Parathyroid adenoma (tissue), 2 donors: Measurements from ENCODE around the gene ART1.

Experiments
- H2AFZ ChIP-seq: fragments of 300-600 bp; sonication (generic); one replicate; pipeline ENCODE4 v1.7.0; 2017; ENCODE audit warnings: antibody characterized with exemption, mild to moderate bottlenecking
- H3K27ac ChIP-seq: fragments of 300-600 bp; sonication (generic); one replicate; pipeline ENCODE4 v1.7.0; 2017
- H3K27me3 ChIP-seq: fragments of 300-600 bp; sonication (generic); one replicate; pipeline ENCODE4 v1.7.0; 2017; ENCODE audit warnings: low read length; ENCODE audit not compliant: control insufficient read depth, insufficient read depth
- H3K36me3 ChIP-seq: fragments of 300-600 bp; sonication (generic); one replicate; pipeline ENCODE4 v1.7.0; 2017; ENCODE audit warnings: low read length; ENCODE audit not compliant: control insufficient read depth, insufficient read depth
- H3K4me1 ChIP-seq: fragments of 300-600 bp; sonication (generic); one replicate; pipeline ENCODE4 v1.7.0; 2017; ENCODE audit warnings: control low read depth
- H3K4me2 ChIP-seq: fragments of 300-600 bp; sonication (generic); one replicate; pipeline ENCODE4 v1.7.0; 2017; ENCODE audit warnings: low read length
- H3K4me3 ChIP-seq: fragments of 300-600 bp; sonication (generic); one replicate; pipeline ENCODE4 v1.7.0; 2017; ENCODE audit warnings: low read depth, low read length
- H3K79me2 ChIP-seq: fragments of 300-600 bp; sonication (generic); one replicate; pipeline ENCODE4 v1.7.0; 2017; ENCODE audit warnings: control low read depth
- H3K9ac ChIP-seq: fragments of 300-600 bp; sonication (generic); one replicate; pipeline ENCODE4 v1.7.0; 2017; ENCODE audit warnings: mild to moderate bottlenecking
- H3K9me3 ChIP-seq: fragments of 300-600 bp; sonication (generic); one replicate; pipeline ENCODE4 v1.7.0; 2017; ENCODE audit warnings: low read length; ENCODE audit not compliant: control insufficient read depth
- TF ChIP-seq, protein P1 (sequence below): fragments of 300-600 bp; sonication (generic); IDR thresholded peaks from one replicate; pipeline ENCODE4 v1.7.0; 2017; ENCODE audit warnings: antibody characterized with exemption, mild to moderate bottlenecking
- donor health status: primary hyperparathyroidism.

Gene ART1

DNA sequence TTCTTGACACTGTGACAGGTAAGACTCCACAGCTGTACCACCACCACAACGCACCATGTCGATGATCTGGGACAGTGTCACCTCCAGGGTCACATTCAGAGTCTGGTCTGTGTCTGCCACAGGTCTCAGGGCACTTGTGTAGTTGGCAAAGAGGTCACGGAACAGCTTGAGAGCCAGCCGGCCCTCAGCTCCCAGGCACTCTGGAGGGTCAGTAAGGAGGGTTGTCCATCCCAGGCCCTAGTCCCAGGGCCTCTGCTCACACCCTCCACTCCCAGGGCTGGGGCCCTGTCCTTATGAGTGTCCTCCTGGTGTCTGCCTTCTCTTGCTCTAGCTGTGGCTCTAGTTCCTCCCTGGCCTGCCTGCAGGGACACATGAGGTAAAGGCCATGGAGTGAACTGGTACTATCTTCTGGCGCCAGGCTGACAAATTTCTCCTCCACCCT lies 24.8 kb downstream of the ART1 start:
- Histone ChIP-seq H3K36me3 (no peaks in the 10 kb centered on the region), H3K9me3 (no peaks in the 10 kb centered on the region), H3K79me2 (no peaks in the 10 kb centered on the region), H3K9ac (no peak overlapping the region), H3K27me3 (no peaks in the 10 kb centered on the region), H3K27ac (no peak overlapping the region), H3K4me1 (no peaks in the 10 kb centered on the region), H3K4me3 (no peak overlapping the region), H3K4me2 (no peak overlapping the region), H2AFZ (no peak overlapping the region)
- TF ChIP-seq, protein P1, sequence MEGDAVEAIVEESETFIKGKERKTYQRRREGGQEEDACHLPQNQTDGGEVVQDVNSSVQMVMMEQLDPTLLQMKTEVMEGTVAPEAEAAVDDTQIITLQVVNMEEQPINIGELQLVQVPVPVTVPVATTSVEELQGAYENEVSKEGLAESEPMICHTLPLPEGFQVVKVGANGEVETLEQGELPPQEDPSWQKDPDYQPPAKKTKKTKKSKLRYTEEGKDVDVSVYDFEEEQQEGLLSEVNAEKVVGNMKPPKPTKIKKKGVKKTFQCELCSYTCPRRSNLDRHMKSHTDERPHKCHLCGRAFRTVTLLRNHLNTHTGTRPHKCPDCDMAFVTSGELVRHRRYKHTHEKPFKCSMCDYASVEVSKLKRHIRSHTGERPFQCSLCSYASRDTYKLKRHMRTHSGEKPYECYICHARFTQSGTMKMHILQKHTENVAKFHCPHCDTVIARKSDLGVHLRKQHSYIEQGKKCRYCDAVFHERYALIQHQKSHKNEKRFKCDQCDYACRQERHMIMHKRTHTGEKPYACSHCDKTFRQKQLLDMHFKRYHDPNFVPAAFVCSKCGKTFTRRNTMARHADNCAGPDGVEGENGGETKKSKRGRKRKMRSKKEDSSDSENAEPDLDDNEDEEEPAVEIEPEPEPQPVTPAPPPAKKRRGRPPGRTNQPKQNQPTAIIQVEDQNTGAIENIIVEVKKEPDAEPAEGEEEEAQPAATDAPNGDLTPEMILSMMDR, result no peak

DNA sequence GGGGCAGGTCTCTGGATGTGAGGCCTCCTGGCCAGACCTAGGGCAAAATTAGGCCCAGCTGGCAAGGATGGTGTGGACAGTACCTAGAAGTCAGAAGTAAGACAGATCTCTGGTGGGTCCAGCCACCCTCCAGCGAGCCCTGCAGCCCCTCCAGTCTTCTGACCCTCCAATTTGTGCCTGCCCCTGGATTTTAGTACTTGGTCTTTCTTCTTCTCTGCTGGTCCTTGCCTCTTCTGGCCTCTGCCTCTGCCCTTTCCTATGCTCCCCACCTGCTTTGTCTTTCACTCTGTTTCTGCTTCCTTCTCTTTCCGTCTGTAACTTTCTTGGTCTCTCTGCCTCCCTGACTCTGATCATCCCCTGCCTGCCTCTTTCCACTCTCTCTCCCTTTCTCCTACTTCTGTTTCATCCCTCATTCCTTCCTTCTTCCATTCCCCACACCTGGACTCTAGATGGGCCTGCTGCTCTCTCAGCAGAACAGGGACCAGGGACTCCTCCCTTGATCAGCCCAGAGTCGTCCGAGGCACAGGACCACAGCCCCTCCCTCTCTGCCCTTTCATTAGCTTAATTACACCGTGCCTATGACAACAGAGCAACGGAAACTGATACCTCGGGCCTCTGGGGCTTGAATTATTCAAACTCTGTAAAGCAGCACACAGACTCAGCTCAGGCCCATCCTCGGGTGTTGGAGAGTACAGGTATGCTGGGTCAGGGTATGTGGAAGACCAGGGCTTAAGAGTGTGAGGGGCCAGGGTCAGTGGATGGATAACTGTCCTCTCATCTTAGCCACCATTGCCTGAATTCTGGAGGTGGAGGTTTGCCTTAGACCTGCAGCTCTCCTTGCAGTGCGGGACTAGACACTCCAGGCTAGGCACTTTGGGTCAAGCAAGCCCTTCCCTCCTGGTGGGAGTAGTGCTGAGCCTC lies 26.7 kb downstream of the ART1 start, which contains the start of gene CHRNA10:
Gene CHRNA10, minus strand, starts transcription at position 51 of the 921 bp plus-strand sequence. CDS start 72 bp downstream, outside the sequence.
- Histone ChIP-seq H3K4me2 (no peak within 1 kb of the TSS), H3K9ac (no peak within 1 kb of the TSS), H3K27me3 (no peaks in the 10 kb centered on the region), H3K4me3 (no peak within 1 kb of the TSS), H3K4me1 (no peaks in the 10 kb centered on the region), H3K79me2 (no peaks in the 10 kb centered on the region), H3K9me3 (no peaks in the 10 kb centered on the region), H2AFZ (no peak within 1 kb of the TSS), H3K36me3 (no peaks in the 10 kb centered on the region), H3K27ac (no peak within 1 kb of the TSS)
- TF ChIP-seq, protein P1, result no peak

DNA sequence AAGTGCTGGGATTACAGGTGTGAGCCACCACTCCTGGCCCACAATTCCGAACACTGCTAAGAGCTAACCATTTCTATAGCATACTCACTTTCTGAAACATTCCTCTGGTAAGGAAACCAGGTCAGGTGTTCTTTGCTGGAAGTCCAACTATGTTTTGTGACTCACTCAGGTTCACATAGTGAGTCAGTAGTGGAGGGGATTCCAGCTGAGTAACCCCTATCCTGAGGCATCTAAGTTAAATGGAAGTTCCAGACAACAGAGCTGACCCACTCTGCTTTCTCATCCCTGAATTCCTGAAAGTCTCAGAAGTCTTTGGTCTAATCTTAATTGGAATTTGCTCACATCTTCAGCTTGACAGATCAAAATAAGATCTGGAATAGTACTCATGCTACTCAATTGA lies 29.3 kb downstream of the ART1 start:
- no peak overlapping the region for H3K9ac ChIP-seq
- H2AFZ ChIP-seq, result no peak overlapping the region
- no peak overlapping the region for H3K4me3 ChIP-seq
- TF ChIP-seq, protein P1, result no peak
- no peak overlapping the region for H3K27ac ChIP-seq
- no peaks in the 10 kb centered on the region for H3K36me3 ChIP-seq
- no peaks in the 10 kb centered on the region for H3K79me2 ChIP-seq
- no peaks in the 10 kb centered on the region for H3K9me3 ChIP-seq
- H3K4me2 ChIP-seq, result no peak overlapping the region
- no peaks in the 10 kb centered on the region for H3K27me3 ChIP-seq
- H3K4me1 ChIP-seq, result no peaks in the 10 kb centered on the region

DNA sequence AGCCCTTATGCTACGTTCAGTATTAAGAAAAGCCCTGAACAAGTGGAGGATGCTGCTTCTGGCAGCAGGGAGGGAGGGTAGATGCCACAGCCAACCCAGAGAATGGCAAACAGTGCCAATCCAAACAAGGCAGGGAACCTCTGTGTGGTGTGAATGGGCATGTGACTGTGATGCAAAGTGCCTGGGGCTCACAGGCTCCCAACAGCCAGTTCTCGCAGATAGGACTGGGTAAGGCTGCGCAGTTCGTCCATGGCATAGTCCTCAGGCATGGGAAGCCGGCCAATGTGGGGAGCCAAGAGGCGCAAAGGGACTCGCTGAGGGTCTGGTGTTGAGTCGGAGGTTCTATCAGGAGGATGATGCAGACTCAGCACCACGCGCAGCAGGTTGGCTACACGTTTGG lies 31.0 kb downstream of the ART1 start:
- no peaks in the 10 kb centered on the region for H3K27me3 ChIP-seq
- H3K9me3 ChIP-seq, result no peaks in the 10 kb centered on the region
- no peak overlapping the region for H3K4me2 ChIP-seq
- H3K36me3 ChIP-seq, result no peaks in the 10 kb centered on the region
- TF ChIP-seq, protein P1, result no peak
- no peaks in the 10 kb centered on the region for H3K4me1 ChIP-seq
- H3K4me3 ChIP-seq, result no peak overlapping the region
- H3K9ac ChIP-seq, result no peak overlapping the region
- no peak overlapping the region for H2AFZ ChIP-seq
- no peak overlapping the region for H3K27ac ChIP-seq
- H3K79me2 ChIP-seq, result no peaks in the 10 kb centered on the region

DNA sequence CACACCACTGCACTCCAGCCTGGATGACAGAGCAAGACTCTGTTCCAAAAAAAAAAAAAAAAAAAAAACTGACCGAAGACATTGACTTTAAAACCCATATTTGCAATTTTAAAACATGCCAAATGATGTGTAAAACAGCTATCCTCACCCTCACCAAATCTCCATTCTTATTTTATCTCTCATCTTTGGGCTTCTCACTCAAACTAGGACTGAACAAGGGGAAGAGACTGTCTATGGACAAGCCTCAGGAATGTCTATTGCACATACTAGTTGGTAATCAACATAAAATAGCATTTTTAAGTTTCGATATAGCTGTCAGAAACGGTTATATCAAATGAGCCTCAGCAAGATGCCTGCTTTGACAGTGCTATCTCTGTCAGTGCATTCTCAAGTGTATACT lies 34.1 kb downstream of the ART1 start:
- Histone ChIP-seq H3K9ac (no peak overlapping the region), H3K4me1 (no peaks in the 10 kb centered on the region), H3K27ac (no peak overlapping the region), H3K27me3 (no peaks in the 10 kb centered on the region), H3K4me2 (no peak overlapping the region), H3K79me2 (no peaks in the 10 kb centered on the region), H3K36me3 (no peaks in the 10 kb centered on the region), H3K4me3 (no peak overlapping the region), H2AFZ (no peak overlapping the region), H3K9me3 (no peaks in the 10 kb centered on the region)
- TF ChIP-seq, protein P1, result no peak
